Stimulated activated naive CD8-positive, alpha-beta T cell treated with anti-CD3 and anti-CD28 coated beads, Interleukin-15, amount 100 ng/mL, for 72 hours (primary cell): ENCODE data around the gene UBE2L6.

ENCODE experiments used
- ATAC-seq: fragments of 150-1000 bp; cut with Tn5 transposase; 2 replicates; pipeline ENCODE4 v1.10.0; 2021; ENCODE audit warnings: mild to moderate bottlenecking, moderate library complexity
- DNase-seq, 2 donors: peaks; one replicate each; pipeline ENCODE4 v3.0.0; 2021 to 2022
- H3K27ac Mint-ChIP-seq, 2 donors: one replicate each; pipeline ENCODE4 v1.8.0; 2022; ENCODE audit warnings: mild to moderate bottlenecking in 2 of 2, mixed read lengths in 2 of 2, moderate library complexity in 2 of 2
- H3K27me3 Mint-ChIP-seq: one replicate; pipeline ENCODE4 v1.8.0; 2022; ENCODE audit warnings: mixed read lengths
- H3K4me1 Mint-ChIP-seq: one replicate; pipeline ENCODE4 v1.8.0; 2022; ENCODE audit warnings: mild to moderate bottlenecking, mixed read lengths
- H3K4me3 Mint-ChIP-seq, 2 donors: one replicate each; pipeline ENCODE4 v1.8.0; 2022; ENCODE audit warnings: mild to moderate bottlenecking in 2 of 2, mixed read lengths in 2 of 2, moderate library complexity in 1 of 2
- H3K9me3 Mint-ChIP-seq, 2 donors: one replicate each; pipeline ENCODE4 v1.8.0; 2022; ENCODE audit warnings: mixed read lengths in 2 of 2

UBE2L6 gene

DNA sequence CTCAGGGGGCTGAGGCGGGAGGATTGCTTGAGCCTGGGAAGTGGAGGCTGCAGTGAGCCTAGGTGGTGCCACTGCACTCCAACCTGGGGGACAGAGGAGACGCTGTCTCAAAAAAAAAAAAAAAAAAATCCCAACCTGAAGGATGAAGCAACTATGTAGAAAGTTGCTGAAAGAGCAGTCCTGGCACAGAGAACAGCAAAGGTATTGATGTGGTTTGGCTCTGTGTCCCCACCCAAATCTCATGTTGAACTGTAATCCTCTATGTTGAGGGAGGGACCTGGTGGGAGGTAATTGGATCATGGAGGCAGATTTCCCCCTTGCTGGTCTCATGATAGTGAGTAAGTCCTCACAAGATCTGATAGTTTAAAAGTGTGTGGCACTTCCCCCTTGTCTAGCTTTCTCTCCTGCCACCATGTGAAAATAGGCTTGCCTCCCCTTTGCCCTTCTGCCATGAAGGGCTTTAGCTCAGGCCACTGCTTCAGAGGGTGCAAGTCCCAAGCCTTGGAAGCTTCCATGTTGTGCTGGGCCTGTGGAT lies 19.3 kb upstream of the UBE2L6 start:
- Mint-ChIP-seq H3K4me3 (no peak overlapping the region), H3K9me3 (no peaks in the 10 kb centered on the region), H3K4me1 (peaks cover 6% of the 10 kb centered on the region), H3K27me3 (no peaks in the 10 kb centered on the region), H3K27ac (no peak overlapping the region)
- no peak for ATAC-seq
- DNase-seq = no peak

DNA sequence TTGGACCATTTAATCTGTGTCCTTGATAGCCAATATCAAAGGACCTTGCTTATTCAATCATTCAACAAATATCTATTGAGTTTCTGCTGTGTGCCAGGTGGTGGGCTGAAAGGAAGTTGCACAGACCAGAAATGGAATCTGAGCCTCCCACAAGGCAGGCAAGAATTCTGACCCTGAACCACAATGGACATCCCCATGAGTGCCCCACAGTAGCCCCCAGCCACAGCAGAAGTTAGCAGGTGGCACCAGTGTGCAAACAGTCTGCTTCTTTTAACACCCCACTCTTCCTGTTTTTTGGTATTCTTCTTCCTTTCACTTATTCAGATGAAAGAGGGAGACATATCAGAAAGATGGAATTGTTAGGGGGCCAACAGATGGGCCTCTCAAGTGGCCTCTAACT lies 17.8 kb upstream of the UBE2L6 start:
- DNase-seq = no peak
- ATAC-seq = peak; percentile 37
- Mint-ChIP-seq H3K4me1 (peaks cover 6% of the 10 kb centered on the region), H3K4me3 (no peak overlapping the region), H3K27ac (no peak overlapping the region), H3K27me3 (no peaks in the 10 kb centered on the region), H3K9me3 (no peaks in the 10 kb centered on the region)

DNA sequence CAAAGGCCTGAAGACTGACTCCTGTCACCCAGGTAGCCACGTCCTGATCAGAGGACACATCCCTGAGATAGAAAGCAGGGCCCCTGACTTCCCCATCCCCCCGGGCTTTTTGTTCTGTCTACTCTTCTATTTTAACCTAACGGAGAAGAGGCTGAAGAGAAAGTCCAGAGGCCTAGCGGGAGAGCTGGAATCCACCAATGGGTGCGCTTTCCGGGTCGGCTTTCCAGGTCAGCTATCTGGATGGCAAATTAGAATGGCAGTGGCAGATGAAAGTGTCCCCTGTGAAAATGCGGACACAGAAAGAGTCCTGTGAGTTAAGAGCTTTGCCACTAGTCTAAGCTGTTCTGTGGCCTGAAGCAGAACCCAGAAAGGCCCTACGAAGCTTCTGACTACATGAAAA lies 16.9 kb upstream of the UBE2L6 start:
- H3K27ac Mint-ChIP-seq = no peak overlapping the region
- DNase-seq = no peak
- H3K4me3 Mint-ChIP-seq = no peak overlapping the region

DNA sequence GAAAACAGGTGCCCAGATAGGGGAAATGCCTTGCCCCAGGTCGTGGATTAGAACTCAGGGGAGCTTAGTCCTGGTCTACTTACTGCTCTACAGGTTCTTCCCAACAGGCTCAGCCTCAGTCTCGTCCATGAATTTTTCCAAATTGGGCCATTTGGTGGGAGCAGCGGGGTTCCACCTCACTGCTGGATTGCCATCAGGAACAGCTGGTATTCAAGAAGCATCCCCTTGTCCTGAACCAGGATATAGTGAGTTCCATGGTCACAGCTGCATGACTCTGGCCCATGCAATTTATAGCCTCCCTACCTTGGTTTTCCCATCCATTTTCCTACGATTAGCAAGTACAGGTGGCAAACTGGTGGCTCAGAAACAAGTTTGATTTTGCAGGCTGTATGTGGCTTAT lies 6.6 kb upstream of the UBE2L6 start:
- Mint-ChIP-seq H3K27ac (no peak overlapping the region), H3K4me1 (peaks cover 13% of the 10 kb centered on the region), H3K27me3 (peaks cover 7% of the 10 kb centered on the region), H3K4me3 (no peak overlapping the region), H3K9me3 (no peaks in the 10 kb centered on the region)
- no peak for DNase-seq
- ATAC-seq = no peak

More for the DNA sequence above, 16.9 kb upstream of the UBE2L6 start:
- Mint-ChIP-seq H3K9me3 (no peaks in the 10 kb centered on the region), H3K4me1 (peaks cover 6% of the 10 kb centered on the region), H3K27me3 (no peaks in the 10 kb centered on the region)
- ATAC-seq = no peak

DNA sequence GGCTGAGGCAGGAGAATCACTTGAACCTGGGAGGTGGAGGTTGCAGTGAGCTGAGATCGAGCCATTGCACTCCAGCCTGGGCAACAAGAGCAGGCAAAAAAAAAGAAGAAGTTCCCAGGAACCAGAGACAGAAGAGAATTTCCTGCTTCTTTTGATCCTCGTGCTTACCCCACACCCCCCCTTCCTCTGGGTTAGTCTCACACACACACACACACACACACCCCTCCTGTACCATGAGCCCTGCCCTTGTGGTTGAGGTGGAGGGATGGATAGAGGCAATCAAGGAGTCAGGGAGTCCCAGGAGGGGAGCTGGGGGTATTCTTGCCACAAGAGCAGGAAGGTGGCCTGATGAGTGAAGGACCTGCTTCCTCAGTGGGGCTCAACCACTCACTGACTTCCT lies 4.1 kb upstream of the UBE2L6 start:
- Mint-ChIP-seq H3K27me3 (peaks cover 7% of the 10 kb centered on the region), H3K4me1 (peaks cover 22% of the 10 kb centered on the region), H3K27ac (peak overlapping the region; percentile 19 to 85), H3K4me3 (no peak overlapping the region), H3K9me3 (no peaks in the 10 kb centered on the region)
- DNase-seq = no peak
- ATAC-seq = no peak

DNA sequence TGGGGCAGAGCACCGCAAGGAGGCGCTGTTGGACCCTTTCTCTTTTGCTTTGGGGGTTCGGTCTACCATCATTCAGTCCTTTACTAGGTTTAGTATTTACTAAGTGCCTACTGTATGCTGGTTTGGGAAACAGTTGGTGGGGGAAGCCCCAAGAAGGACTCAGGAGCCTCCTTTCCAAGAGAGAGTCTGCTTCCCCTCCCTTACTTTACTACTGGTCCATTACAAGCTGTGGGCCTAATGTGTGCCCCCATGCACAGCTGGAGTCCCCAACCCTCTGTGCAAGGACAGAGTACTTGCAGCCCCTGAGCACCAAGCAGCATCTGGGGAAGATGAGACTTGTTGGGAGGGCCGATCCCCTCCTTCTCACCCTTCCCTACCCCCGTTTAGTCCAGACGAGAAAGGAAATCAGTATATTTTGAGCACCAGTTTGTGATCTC lies 876 bp upstream of the UBE2L6 start:
- H3K9me3 Mint-ChIP-seq = no peaks in the 10 kb centered on the region
- ATAC-seq = peak; percentile 38
- H3K27me3 Mint-ChIP-seq = no peaks in the 10 kb centered on the region
- H3K27ac Mint-ChIP-seq = peak overlapping the region; percentile 99
- H3K4me1 Mint-ChIP-seq = peaks cover 49% of the 10 kb centered on the region
- peak overlapping the region; percentile 97 to 98 for H3K4me3 Mint-ChIP-seq
- DNase-seq = no peak

DNA sequence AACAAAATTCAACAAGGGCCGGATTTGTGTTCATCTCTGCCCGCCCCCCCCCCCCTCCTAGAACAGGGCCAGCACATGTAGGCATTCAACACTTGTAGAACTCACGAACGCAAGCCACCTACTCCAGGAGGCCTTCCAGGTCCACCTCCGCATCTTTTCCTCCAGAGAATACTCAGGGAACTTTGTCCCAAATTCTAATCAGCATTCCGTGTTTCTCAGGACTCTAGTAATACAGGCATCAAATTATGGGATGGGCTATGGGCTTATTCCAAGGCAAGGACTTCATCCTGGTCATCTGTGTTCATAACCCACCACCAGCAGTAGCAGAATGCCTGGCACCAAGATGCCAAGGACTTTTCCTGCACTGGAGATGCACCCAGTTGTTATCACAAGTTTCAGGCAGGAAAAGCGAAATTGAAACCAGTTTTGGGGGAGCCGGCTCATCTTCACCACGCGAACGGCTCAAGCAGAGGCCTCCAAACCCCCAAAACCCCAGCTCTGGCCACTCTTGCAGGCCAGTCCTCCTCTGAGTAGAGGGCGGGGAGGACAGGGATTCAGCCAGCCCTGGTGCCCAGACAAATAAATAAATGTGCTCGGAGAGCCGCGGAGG lies 462 bp downstream of the UBE2L6 start:
- ATAC-seq (peak; percentile 1), DNase-seq (peak in 1 of 2 donors; percentile 36)
- Mint-ChIP-seq H3K4me3 (peak overlapping the region; percentile 97 to 98), H3K27ac (peak overlapping the region; percentile 99), H3K27me3 (no peaks in the 10 kb centered on the region), H3K9me3 (no peaks in the 10 kb centered on the region), H3K4me1 (peaks cover 62% of the 10 kb centered on the region)

DNA sequence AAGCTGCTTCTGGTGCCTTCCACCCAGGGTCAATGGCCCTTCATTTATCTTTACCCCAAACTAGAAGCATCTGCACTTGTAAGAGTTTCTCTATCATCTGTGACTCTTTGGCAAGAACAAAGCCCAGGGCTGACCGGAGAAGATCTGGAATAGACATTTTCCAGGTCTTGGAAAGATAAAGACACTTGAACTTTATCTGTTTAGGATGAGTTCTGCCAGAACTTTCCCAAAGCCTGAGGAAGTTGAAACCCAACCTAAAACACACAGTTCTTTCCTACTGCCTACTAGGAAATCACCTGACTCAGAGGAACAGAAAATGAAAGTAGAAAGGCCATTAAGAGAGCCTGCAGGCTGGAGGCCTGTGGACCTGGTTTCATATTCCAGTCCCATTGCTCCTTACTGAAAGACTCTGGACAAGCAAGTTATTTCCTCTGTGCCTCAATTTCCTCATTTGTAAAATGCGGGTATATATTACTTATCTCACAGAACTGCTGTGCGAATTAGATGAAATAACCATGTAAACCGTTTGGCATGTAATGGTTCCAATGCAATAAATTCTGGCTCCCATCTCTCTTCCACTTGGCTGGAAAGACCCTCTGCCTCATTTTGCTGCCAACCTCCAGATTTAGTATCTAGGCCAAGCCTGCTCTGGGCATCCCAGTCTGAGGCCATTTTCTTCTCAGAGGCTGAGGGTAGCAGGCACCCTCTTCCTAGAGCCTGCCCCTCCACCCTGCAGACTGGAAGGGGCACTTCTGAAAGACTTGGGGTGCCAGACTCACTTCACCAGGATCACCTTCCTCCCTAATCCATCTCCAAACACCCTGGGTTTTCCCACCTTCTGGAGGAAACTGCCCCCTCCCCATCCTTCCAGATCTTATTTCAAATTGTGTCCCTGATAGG lies 1.2 kb downstream of the UBE2L6 start:
- no peaks in the 10 kb centered on the region for H3K9me3 Mint-ChIP-seq
- ATAC-seq = peak; percentile 47
- DNase-seq = peak; percentile 29 to 55
- H3K27ac Mint-ChIP-seq = peak overlapping the region; percentile 99
- H3K4me1 Mint-ChIP-seq = peaks cover 62% of the 10 kb centered on the region
- no peaks in the 10 kb centered on the region for H3K27me3 Mint-ChIP-seq
- H3K4me3 Mint-ChIP-seq = peak overlapping the region; percentile 97 to 98

DNA sequence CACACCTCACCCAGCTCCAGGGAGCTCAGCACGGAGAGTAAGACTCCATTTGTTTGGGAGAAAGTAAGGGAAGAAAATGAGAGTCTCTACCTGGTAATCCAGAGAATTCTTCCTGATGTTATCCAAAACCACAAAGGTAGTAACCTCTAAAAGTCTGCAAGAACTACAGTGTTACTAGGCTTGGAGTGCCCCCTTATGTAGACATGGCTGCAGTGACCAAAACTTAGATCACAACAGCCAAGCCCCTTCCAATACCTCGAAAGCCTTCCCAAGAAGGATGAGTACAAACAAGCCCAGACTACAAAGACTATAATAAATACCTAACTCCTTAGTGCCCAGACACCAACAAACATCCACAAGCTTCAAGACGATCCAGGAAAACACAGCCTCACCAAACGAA lies 4.9 kb downstream of the UBE2L6 start:
- Mint-ChIP-seq H3K27me3 (no peaks in the 10 kb centered on the region), H3K9me3 (no peaks in the 10 kb centered on the region), H3K4me1 (peaks cover 57% of the 10 kb centered on the region), H3K4me3 (peak overlapping the region; percentile 12 to 39), H3K27ac (peak overlapping the region; percentile 81 to 96)
- no peak for ATAC-seq
- DNase-seq = no peak

DNA sequence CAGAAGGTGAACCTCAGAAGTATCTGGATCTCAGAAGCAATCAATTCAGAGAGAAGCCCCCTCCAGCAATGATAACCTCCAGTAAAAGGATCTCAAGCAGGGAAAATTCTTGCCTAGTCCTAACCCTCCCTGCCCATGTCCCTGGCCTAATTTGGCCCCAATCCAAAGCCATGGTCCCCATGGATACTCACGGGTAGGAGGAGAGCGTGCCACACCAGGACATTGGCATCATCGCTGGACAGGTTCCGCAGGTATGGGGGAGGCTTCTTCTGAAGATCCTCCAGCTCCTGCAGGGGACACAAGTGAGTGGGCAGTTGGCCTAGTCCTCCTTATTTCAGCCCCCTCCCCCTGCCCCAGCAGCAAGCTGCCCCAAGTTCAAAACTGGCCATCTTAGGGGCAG lies 7.3 kb downstream of the UBE2L6 start:
- no peak for ATAC-seq
- no peaks in the 10 kb centered on the region for H3K9me3 Mint-ChIP-seq
- no peak overlapping the region for H3K4me3 Mint-ChIP-seq
- no peaks in the 10 kb centered on the region for H3K27me3 Mint-ChIP-seq
- H3K27ac Mint-ChIP-seq = no peak overlapping the region
- peaks cover 48% of the 10 kb centered on the region for H3K4me1 Mint-ChIP-seq
- no peak for DNase-seq

DNA sequence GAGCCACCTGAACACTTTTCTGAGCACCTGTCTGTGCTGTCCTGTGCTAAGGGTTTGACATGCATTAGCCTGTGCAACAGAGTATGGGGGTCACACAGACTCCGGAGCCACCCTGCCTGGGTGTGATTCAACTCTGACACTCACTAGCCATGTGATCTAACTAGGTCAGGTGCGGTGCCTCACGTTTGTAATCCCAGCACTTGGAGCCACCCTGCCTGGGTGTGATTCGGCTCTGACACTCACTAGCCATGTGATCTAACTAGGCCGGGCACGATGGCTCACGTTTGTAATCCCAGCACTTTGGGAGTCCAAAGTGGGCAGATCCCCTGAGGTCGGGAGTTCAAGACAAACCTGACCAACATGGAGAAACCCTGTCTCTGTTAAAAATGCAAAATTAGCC lies 11.4 kb downstream of the UBE2L6 start:
- Mint-ChIP-seq H3K9me3 (no peaks in the 10 kb centered on the region), H3K4me1 (peaks cover 7% of the 10 kb centered on the region), H3K27ac (peak overlapping the region in 1 of 2 donors; percentile 63), H3K27me3 (no peaks in the 10 kb centered on the region), H3K4me3 (no peak overlapping the region)
- no peak for ATAC-seq
- DNase-seq = no peak

DNA sequence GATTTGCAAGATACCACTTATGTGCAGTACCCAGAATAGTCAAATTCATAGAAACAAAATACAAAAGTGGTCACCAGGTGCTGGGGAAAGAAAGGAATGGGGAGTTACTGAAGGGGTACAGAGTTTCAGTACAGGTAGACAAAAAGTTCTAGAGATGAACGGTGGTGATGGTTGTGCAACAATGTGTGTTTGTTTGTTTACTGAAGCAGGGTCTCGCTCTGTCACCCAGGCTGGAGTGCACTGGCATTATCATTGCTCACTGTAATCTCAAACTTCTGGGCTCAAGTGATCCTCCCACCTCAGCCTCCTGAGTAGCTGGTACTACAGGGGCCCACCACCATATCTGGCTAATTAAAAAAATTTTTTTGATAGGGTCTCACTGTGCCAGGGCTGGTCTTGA lies 12.1 kb downstream of the UBE2L6 start:
- Mint-ChIP-seq H3K27me3 (no peaks in the 10 kb centered on the region), H3K4me3 (no peak overlapping the region), H3K4me1 (peaks cover 5% of the 10 kb centered on the region), H3K9me3 (no peaks in the 10 kb centered on the region), H3K27ac (peak overlapping the region in 1 of 2 donors; percentile 68)
- ATAC-seq (no peak), DNase-seq (no peak)

DNA sequence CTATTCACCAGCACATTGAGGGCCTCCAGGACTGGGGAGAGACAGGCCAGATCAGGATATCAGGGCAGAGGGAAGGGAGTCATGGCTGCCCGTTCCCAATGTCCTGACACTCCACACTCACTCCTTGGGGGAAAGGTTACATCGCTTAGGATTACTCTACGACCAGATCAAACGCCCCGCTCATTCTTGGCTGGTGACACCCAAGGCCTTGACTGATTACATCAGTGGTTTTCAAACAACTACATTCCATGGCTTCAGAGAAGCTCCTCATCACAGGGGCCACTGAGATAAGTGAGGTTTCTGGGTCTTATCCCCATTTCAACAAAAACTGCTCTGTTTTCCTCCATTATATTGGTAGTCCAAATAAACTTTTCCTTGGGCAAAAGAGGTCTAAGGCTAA lies 15.0 kb downstream of the UBE2L6 start:
- no peak for ATAC-seq
- DNase-seq = no peak
- no peaks in the 10 kb centered on the region for H3K9me3 Mint-ChIP-seq
- no peaks in the 10 kb centered on the region for H3K27me3 Mint-ChIP-seq
- no peak overlapping the region for H3K27ac Mint-ChIP-seq
- H3K4me1 Mint-ChIP-seq = peaks cover 11% of the 10 kb centered on the region
- no peak overlapping the region for H3K4me3 Mint-ChIP-seq

DNA sequence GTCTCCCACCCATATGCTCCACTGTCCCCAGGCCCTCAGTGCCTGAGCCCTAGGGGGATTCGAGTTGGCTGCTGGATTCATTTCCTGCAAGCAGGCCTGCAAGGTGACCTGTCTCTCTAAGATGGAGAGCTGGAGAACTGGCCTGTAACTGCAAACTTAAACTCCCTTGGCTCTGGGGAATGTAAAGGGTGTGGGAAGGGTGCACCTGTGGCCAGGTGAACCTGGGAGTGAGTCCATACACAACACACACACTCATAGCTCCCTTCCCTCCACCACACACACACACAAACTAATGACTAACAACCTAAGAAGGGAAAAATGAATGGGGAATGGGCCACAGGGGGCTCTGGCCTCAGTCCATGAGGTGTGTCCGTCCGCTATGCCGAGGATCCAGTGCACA lies 15.5 kb downstream of the UBE2L6 start:
- no peak overlapping the region for H3K27ac Mint-ChIP-seq
- no peaks in the 10 kb centered on the region for H3K9me3 Mint-ChIP-seq
- H3K4me1 Mint-ChIP-seq = peaks cover 17% of the 10 kb centered on the region
- no peak for ATAC-seq
- H3K27me3 Mint-ChIP-seq = no peaks in the 10 kb centered on the region
- DNase-seq = no peak
- H3K4me3 Mint-ChIP-seq = no peak overlapping the region

DNA sequence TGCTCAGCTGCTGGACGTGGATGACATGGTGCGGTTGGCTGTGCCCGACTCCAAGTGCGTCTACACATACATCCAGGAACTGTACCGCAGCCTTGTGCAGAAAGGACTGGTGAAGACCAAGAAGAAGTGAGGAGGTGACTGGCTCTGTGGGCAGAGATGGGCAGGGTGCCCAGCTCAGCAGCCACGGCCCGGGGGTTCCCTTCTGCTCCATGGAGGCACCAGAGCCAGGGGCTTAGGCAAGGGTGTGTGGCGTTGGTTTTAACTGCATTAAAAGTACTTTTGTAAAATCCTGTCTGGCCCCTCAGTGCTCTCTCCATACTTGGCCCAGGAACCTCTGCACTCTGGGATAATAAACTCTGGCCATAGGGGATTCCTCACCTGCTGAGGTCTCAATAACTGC lies 17.5 kb downstream of the UBE2L6 start:
- H3K27me3 Mint-ChIP-seq = no peaks in the 10 kb centered on the region
- DNase-seq (no peak), ATAC-seq (no peak)
- no peak overlapping the region for H3K27ac Mint-ChIP-seq
- H3K9me3 Mint-ChIP-seq = no peaks in the 10 kb centered on the region
- H3K4me3 Mint-ChIP-seq = no peak overlapping the region
- H3K4me1 Mint-ChIP-seq = peaks cover 18% of the 10 kb centered on the region

DNA sequence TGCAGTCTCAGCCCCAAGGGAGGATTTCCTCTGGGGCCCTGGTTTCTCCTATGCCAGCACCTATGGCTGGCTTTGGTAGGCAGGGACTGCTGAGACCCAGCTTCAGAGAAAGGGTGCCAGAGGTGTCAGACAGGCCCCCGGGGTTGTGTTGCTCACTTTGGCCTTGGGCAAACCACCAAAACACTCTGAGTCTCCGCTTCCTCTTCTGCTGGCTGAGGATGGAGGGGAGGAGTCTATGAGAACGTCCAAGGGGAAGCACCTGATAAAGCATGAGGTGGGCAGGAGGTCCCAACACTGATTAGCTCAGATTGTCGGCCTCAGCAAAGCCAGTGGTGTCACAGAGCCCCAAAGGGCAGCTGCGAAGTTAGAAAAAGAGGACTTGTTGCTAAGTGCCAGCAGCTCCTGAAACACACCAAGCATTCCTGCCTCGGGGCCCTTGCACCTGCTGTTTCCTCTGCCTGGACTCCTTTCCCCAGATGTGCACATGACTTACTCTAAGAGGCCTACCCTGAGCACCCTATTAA lies 19.6 kb downstream of the UBE2L6 start:
- peak; percentile 82 for ATAC-seq
- H3K27me3 Mint-ChIP-seq = no peaks in the 10 kb centered on the region
- H3K4me1 Mint-ChIP-seq = peaks cover 18% of the 10 kb centered on the region
- H3K9me3 Mint-ChIP-seq = no peaks in the 10 kb centered on the region
- peak in 1 of 2 donors; percentile 28 for DNase-seq
- H3K27ac Mint-ChIP-seq = peak overlapping the region; percentile 74 to 86
- H3K4me3 Mint-ChIP-seq = peak overlapping the region in 1 of 2 donors; percentile 29
